Neural progenitor cell (in vitro differentiated cells): ENCODE measurements around the gene MON1B. TPM values are rescaled to one million over a fixed set of nuclear protein-coding genes. Genes with fewer than 3 reads are reported as not detected.
A peak's percentile ranks its signal among the peaks of the same experiment; 100 is the strongest.

Experiments used
- DNase-seq: peaks from one replicate; pipeline ENCODE4 v3.0.0-alpha.2; 2016; ENCODE audit warnings: low spot score
- H2AFZ ChIP-seq: fragments of 200-600 bp; sonication (generic); replicated peaks from 2 replicates; pipeline ENCODE4 v1.6.1; 2016; ENCODE audit warnings: antibody characterized with exemption
- H3F3A ChIP-seq: fragments of 200-600 bp; sonication (generic); 2 replicates; pipeline ENCODE4 v1.6.1; 2016; ENCODE audit warnings: antibody characterized with exemption, low read depth
- H3K27ac ChIP-seq: fragments of 200-600 bp; sonication (generic); 2 replicates; pipeline ENCODE4 v1.5.1; 2016; ENCODE audit warnings: mild to moderate bottlenecking
- H3K27me3 ChIP-seq: fragments of 200-600 bp; sonication (generic); 2 replicates; pipeline ENCODE4 v1.6.1; 2016; ENCODE audit warnings: mild to moderate bottlenecking, moderate library complexity
- H3K36me3 ChIP-seq: fragments of 200-600 bp; sonication (generic); 2 replicates; pipeline ENCODE4 v1.5.1; 2016
- H3K4me1 ChIP-seq: fragments of 200-600 bp; sonication (generic); 2 replicates; pipeline ENCODE4 v1.6.1; 2016; ENCODE audit warnings: mixed run types
- H3K4me2 ChIP-seq: fragments of 200-600 bp; sonication (generic); 2 replicates; pipeline ENCODE4 v1.6.1; 2016
- H3K4me3 ChIP-seq: fragments of 200-600 bp; sonication (generic); 2 replicates; pipeline ENCODE4 v1.5.1; 2016
- H3K79me2 ChIP-seq: fragments of 200-600 bp; sonication (generic); 2 replicates; pipeline ENCODE4 v1.6.1; 2016; ENCODE audit warnings: low read depth
- H3K9ac ChIP-seq: fragments of 200-600 bp; sonication (generic); 2 replicates; pipeline ENCODE4 v1.6.1; 2016
- H3K9me3 ChIP-seq: fragments of 200-600 bp; sonication (generic); 2 replicates; pipeline ENCODE4 v1.5.1; 2016; ENCODE audit warnings: low read depth
- H4K20me1 ChIP-seq: fragments of 200-600 bp; sonication (generic); 2 replicates; pipeline ENCODE4 v1.6.1; 2016; ENCODE audit warnings: low read depth
- H3K27ac Mint-ChIP-seq: 3 replicates; pipeline ENCODE4 v1.8.0; 2021; ENCODE audit warnings: mixed read lengths
- H3K27me3 Mint-ChIP-seq: 2 replicates; pipeline ENCODE4 v1.8.0; 2022; ENCODE audit warnings: low read depth, mild to moderate bottlenecking, inconsistent platforms, moderate library complexity, mixed read lengths; ENCODE audit not compliant: insufficient read depth
- H3K36me3 Mint-ChIP-seq: 3 replicates; pipeline ENCODE4 v1.8.0; 2021; ENCODE audit warnings: mixed read lengths
- H3K4me1 Mint-ChIP-seq: 3 replicates; pipeline ENCODE4 v1.8.0; 2021; ENCODE audit warnings: mixed read lengths
- H3K4me3 Mint-ChIP-seq: 3 replicates; pipeline ENCODE4 v1.8.0; 2021; ENCODE audit warnings: mild to moderate bottlenecking, moderate library complexity, mixed read lengths
- H3K9me3 Mint-ChIP-seq: 3 replicates; pipeline ENCODE4 v1.8.0; 2020; ENCODE audit warnings: mixed read lengths
- EZH2 ChIP-seq: fragments of 200-600 bp; sonication (generic); IDR thresholded peaks from 2 replicates; pipeline ENCODE4 v1.6.1; 2017; ENCODE audit warnings: antibody characterized with exemption, mild to moderate bottlenecking, moderate library complexity
- EZH2phosphoT487 ChIP-seq: fragments of 200-600 bp; sonication (generic); IDR thresholded peaks from 2 replicates; pipeline ENCODE4 v1.6.1; 2017; ENCODE audit warnings: antibody characterized with exemption
- total RNA-seq: library from RNA; depleted of rRNA; stranded (reverse); fragments of >200 nt; gene quantifications from 2 replicates; pipeline ENCODE4 v1.2.3, GENCODE V29; 2015; ENCODE audit warnings: low replicate concordance
- TF ChIP-seq, protein P1 (sequence below): fragments of 200-600 bp; sonication (generic); IDR thresholded peaks from 2 replicates; pipeline ENCODE4 v1.5.1; 2017; ENCODE audit warnings: antibody characterized with exemption, mild to moderate bottlenecking

The MON1B gene
- total RNA-seq, 1 donor from 2014 or later = 9.1 TPM

DNA sequence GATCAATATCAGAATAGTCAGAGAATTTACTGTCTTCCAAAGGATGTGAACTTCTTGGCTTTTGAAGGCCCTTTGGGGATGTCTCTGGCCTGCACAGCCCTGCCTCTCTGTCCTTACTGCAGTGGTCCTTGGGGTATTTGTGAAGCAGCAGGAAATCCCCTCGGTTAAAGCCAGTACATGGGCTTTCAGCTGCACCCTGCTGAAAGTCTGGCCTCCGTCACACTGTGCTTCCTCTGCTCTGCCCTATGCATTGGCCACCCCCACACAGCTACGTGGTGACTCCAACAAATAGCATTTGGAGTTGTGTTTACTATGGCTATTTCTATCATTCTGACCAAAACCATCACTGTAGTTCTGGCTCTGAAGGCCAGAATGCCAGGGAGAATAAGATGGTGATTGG, 29.4 kb downstream of the MON1B start:
- Mint-ChIP-seq H3K36me3 (peaks cover 14% of the 10 kb centered on the region), H3K27ac (no peak overlapping the region), H3K4me1 (peaks cover 11% of the 10 kb centered on the region), H3K4me3 (no peak overlapping the region), H3K27me3 (no peaks in the 10 kb centered on the region), H3K9me3 (peaks cover 2% of the 10 kb centered on the region)
- no peaks in the 10 kb centered on the region for H3K36me3 ChIP-seq
- H3K4me3 ChIP-seq = no peak overlapping the region
- no peak for DNase-seq
- no peaks in the 10 kb centered on the region for H3K27me3 ChIP-seq
- no peak overlapping the region for H2AFZ ChIP-seq
- TF ChIP-seq EZH2phosphoT487 (no peak), EZH2 (no peak)
- TF ChIP-seq, protein P1, sequence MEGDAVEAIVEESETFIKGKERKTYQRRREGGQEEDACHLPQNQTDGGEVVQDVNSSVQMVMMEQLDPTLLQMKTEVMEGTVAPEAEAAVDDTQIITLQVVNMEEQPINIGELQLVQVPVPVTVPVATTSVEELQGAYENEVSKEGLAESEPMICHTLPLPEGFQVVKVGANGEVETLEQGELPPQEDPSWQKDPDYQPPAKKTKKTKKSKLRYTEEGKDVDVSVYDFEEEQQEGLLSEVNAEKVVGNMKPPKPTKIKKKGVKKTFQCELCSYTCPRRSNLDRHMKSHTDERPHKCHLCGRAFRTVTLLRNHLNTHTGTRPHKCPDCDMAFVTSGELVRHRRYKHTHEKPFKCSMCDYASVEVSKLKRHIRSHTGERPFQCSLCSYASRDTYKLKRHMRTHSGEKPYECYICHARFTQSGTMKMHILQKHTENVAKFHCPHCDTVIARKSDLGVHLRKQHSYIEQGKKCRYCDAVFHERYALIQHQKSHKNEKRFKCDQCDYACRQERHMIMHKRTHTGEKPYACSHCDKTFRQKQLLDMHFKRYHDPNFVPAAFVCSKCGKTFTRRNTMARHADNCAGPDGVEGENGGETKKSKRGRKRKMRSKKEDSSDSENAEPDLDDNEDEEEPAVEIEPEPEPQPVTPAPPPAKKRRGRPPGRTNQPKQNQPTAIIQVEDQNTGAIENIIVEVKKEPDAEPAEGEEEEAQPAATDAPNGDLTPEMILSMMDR = no peak
- H3K27ac ChIP-seq = no peak overlapping the region
- no peaks in the 10 kb centered on the region for H3F3A ChIP-seq
- H3K4me1 ChIP-seq = no peaks in the 10 kb centered on the region
- no peak overlapping the region for H3K4me2 ChIP-seq
- no peaks in the 10 kb centered on the region for H3K79me2 ChIP-seq
- H3K9ac ChIP-seq = no peak overlapping the region
- H3K9me3 ChIP-seq = no peaks in the 10 kb centered on the region
- H4K20me1 ChIP-seq = no peaks in the 10 kb centered on the region

- no peaks in the 10 kb centered on the region for H3K27me3 Mint-ChIP-seq
Measured at GRCh38 chr16:77221482-77221881, 30.5 kb downstream of the MON1B start.

GRCh38 chr16:77223184-77223583, 32.2 kb downstream of the MON1B start:
- H3K27me3 Mint-ChIP-seq = no peaks in the 10 kb centered on the region
- H3K4me3 Mint-ChIP-seq = no peak overlapping the region
- TF ChIP-seq EZH2 = no peak
- TF ChIP-seq, protein P1 = peak; percentile 62
- TF ChIP-seq EZH2phosphoT487 = no peak
- no peaks in the 10 kb centered on the region for H3F3A ChIP-seq
- H3K36me3 Mint-ChIP-seq = peaks cover 6% of the 10 kb centered on the region
- H3K27ac Mint-ChIP-seq = no peak overlapping the region
- no peak overlapping the region for H3K4me2 ChIP-seq
- H3K27ac ChIP-seq = no peak overlapping the region
- no peak overlapping the region for H3K4me3 ChIP-seq
- no peaks in the 10 kb centered on the region for H4K20me1 ChIP-seq
- no peaks in the 10 kb centered on the region for H3K36me3 ChIP-seq
- peaks cover 2% of the 10 kb centered on the region for H3K9me3 Mint-ChIP-seq
- no peaks in the 10 kb centered on the region for H3K79me2 ChIP-seq
- no peak overlapping the region for H3K9ac ChIP-seq
- no peak overlapping the region for H2AFZ ChIP-seq
- DNase-seq = peak; percentile 48
- H3K4me1 Mint-ChIP-seq = peaks cover 17% of the 10 kb centered on the region
- H3K4me1 ChIP-seq = no peaks in the 10 kb centered on the region
- H3K27me3 ChIP-seq = no peaks in the 10 kb centered on the region
- no peaks in the 10 kb centered on the region for H3K9me3 ChIP-seq

More at GRCh38 chr16:77221482-77221881, 30.5 kb downstream of the MON1B start:
- no peak overlapping the region for H3K4me3 ChIP-seq
- no peaks in the 10 kb centered on the region for H3K27me3 ChIP-seq
- H3K36me3 ChIP-seq = no peaks in the 10 kb centered on the region
- H3K4me1 ChIP-seq = no peaks in the 10 kb centered on the region
- Mint-ChIP-seq H3K4me1 (peaks cover 11% of the 10 kb centered on the region), H3K36me3 (peaks cover 10% of the 10 kb centered on the region), H3K9me3 (peaks cover 2% of the 10 kb centered on the region), H3K27ac (no peak overlapping the region), H3K4me3 (no peak overlapping the region)
- no peak overlapping the region for H2AFZ ChIP-seq
- no peak overlapping the region for H3K27ac ChIP-seq
- no peaks in the 10 kb centered on the region for H4K20me1 ChIP-seq
- H3K9me3 ChIP-seq = no peaks in the 10 kb centered on the region
- DNase-seq = no peak
- H3F3A ChIP-seq = no peaks in the 10 kb centered on the region
- H3K4me2 ChIP-seq = no peak overlapping the region
- H3K9ac ChIP-seq = no peak overlapping the region
- no peaks in the 10 kb centered on the region for H3K79me2 ChIP-seq
- TF ChIP-seq EZH2phosphoT487 (no peak), EZH2 (no peak)
- TF ChIP-seq, protein P1 = no peak
